ENCODE data around the gene PWP1.

The PWP1 gene

DNA sequence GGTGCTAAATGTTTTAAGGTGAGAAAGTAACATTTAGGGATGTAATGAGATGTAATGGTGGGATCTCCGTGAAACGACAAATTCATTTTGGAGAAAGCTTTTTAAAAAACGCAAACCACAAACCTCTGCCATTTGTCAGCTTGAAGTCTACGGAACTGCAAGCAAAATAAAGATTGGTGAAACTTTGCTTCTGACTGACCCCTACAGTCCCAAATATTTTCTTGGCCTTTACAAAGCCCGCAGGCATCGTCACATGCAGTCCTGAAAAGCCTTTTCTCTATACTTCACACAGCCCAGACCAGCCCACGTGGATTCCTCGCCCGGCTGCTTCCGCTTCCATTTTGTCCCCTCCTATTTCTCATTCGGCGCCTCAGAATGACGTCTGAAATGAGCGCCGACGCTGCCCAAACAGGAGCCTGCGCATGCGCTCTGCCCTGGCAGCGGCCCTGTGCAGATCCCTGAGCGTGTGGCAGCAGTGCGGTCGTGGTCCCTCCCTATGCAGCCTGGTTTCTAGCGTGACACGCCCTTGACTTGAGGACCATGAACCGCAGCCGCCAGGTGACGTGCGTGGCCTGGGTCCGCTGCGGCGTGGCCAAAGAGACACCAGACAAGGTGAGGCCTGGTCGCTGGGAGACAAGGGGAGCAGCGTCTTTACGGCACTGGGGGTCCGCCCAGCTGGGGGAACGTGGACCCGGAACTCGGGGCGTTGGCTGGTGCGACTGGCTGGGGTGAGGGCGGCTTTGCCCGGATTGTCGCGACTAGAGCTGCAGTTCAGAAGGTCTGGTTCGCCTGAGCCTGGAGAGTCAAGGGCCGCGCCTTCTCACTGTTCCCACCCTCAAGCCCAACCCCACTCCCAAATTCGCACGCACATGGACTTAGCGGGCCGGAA is at the start of gene PWP1:
TSS of gene PWP1 (plus strand) at position 440 of the 889 bp plus-strand sequence. CDS start at position 541, 101 bp downstream.
- DNase-seq (ENCODE audit: low read depth in 2 of 2), result peak; percentile 89 to 91

DNA sequence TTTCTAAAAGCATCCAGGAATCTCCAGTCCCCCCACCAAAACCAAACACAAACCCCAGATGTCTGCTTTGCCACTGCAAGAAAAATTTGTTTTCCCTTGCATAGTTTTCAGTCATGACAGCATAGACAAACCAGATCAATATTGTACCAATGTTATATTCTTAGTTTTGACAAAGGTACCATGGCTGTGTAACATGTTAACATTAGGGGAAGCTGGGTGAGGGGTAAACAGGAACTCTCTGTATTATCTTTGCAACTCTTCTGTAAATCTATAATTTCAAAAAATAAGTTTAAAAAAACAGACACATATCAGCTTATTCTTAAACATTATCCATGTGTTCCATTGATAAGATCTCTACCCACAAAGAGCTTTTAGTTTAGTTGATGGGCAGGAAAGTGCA is 44.4 kb upstream of the PWP1 start:
- no peak for DNase-seq (ENCODE audit: low read depth in 2 of 2)

DNA sequence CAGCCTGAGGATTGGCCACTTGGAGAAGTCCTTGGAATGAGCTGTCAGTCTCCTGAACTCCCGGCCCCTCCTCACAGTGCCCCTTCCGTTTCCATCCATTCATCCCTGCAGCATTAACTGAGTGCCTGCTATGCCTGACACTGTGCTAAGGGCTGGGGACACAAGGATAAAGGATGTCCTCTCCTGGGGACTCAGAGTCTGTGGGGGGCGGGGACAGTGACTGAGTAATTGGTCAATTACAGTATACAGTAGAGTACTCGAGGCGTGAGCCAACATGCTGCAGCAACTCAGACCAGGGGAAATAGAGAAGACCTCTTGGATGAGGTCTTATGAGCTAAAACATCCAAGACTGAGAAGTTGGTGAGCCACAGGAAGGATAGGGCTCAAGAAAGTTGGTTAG is 43.4 kb upstream of the PWP1 start:
- DNase-seq (ENCODE audit: low read depth in 2 of 2), result no peak

DNA sequence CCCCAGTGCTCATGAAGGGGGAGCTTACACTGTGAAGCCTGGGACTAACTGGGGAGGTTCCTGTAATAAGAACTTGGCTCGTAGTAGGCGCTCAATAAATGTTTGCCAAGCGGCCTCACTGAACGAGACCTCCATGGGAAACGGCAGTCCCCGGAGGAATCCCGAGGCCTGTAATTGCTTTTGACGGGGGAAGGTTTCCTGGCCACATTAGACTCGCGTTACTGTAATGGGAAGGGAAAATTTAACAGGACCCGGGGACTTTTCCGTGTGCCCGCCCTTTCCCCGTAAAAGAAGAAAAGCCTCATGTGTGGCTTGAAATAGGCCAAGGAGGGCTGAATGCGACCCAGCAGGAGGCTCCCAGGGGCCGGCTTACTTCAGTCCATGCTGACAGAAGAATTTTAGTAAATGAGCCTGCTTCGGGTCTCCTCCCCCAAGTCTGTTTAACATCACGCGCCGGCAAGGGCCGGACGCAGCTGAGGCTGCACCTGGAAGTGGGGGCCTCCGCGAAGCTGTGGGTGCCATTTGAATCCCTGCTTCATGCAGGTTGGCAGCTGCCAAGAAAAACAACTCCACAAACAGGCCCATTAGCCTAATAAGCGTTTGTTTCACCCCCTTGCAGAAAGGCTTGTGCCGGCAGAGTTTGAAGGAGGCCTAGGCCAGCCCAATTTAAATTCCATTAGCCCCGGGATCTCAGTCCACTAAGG is 39.8 kb upstream of the PWP1 start:
- no peak for DNase-seq (ENCODE audit: low read depth in 2 of 2)

DNA sequence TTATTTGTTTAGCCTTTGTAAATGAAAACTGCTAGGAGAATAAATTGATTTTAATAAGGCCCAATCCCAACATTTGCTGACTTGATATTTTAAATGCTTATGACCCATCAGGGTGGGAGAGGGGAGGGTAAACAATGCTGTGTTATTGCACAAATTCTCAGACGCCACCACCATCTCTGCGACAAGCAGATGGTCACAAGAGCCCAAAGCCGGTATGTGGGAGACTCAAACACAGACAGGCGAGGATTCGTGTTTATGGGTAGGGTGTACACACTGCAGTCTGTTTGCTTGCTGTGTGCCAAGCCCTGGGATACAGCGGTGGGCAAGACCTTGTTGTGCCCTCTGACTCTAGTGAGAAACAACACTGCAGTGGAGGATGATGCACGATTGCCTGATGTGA is 39.2 kb upstream of the PWP1 start:
- no peak for DNase-seq (ENCODE audit: low read depth in 2 of 2)

DNA sequence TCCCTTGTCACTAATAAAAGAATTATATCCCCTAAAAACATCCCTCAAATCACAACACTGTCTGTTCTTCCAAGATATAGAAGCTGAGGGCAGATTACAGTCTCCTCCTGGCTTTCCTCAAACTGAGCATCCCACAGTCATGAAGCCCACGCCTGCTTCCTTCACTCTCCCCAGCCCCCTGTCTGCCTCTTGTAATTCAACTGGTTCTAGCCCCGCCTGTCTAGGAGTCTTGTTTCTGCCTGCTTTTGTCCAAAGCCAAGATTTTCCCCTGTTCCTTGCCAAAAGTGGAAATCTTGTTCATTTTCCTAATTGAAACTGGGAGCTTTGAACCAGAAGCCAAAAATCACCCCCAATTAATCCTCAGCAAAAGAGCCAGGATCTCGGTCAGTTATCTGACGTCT is 35.9 kb upstream of the PWP1 start:
- no peak for DNase-seq (ENCODE audit: low read depth in 2 of 2)

DNA sequence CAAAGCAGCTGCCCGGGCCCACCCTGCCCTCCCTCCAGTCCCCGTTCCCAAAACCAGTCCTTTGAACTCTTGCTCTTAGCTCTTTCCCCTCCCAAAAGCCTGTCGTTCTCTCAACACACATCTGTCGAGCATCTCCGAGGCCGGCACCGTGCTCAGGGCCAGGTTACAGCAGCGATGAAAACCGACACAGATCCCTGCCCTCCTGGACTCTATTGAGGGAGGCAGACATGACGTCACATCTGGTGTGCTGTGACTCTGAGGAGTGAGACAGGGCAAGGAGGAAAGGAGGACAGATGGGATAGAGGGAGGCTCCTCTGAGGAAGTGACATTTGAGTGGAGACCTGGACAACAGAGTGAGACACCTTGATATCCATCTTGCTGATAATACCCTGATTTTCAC is 34.6 kb upstream of the PWP1 start:
- no peak for DNase-seq (ENCODE audit: low read depth in 2 of 2)

GRCh38 chr12:107651571-107652449 is 33.8 kb upstream of the PWP1 start:
- no peak for DNase-seq (ENCODE audit: low read depth in 2 of 2)

- DNase-seq (ENCODE audit: low read depth in 2 of 2), result no peak
Observed at GRCh38 chr12:107653519-107653918, 32.1 kb upstream of the PWP1 start.

- DNase-seq (ENCODE audit: low read depth in 2 of 2), result no peak
Observed at GRCh38 chr12:107654873-107655272, 30.7 kb upstream of the PWP1 start.

DNA sequence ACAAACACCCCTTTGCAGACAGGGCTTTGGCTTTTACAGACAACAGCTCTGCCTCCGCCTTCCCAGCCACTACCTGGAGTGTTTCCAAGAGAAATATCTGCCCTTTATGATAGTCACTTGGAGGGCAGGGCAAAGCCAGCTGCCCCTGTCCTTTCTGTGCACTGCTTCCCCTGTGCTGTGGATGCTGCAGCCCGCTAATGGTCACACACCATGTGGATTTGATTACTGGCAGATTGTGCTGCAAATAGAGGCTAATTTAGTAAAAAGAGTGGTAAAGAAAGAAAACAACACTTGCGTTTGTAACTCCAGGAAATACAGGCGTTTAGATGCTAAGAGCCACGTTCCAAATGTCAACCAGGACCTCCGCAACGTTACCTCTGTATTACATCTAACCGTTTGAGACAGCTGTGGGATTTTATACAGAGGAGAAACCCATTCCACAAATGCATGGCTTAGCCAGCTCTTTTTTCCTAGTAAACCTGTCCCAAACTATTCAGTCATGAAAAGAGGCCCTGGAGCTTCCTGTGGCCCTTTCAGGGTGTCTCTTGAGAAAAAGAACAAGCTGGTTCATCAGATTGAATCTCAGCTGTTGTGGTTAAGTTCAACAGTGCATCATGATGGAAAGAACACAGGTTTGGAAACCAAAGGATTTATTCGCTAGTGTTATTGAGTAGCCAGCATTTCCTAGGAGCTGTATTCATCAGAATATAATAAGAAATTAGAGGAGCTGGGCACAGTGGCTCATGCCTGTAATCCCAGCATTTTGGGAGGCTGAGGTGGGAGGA is 30.1 kb upstream of the PWP1 start:
- peak in 1 of 2 experiments; percentile 9 for DNase-seq (ENCODE audit: low read depth in 2 of 2)

DNA sequence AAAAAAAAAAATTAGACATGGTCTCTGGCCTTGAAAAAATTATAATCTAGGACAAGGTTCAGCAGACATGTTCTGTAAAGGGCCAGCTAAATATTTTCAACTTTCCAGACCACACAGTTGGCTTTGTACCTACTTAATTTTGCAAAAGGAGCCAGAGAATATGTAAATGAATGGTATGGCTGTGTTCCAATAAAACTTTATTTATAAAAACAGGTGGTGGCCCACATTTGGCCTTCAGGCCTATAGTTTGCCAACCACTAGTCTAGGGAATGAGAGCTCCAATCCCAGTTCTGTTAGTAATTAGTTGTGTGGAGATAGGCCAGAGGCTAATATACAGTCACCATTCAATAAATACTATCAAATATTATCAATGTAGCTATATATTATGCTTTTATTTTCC is 29.3 kb upstream of the PWP1 start:
- DNase-seq (ENCODE audit: low read depth in 2 of 2), result no peak

- DNase-seq (ENCODE audit: low read depth in 2 of 2), result no peak
Observed at GRCh38 chr12:107657133-107657532, 28.5 kb upstream of the PWP1 start.

- no peak for DNase-seq (ENCODE audit: low read depth in 2 of 2)
Observed at GRCh38 chr12:107657621-107658020, 28.0 kb upstream of the PWP1 start.

DNA sequence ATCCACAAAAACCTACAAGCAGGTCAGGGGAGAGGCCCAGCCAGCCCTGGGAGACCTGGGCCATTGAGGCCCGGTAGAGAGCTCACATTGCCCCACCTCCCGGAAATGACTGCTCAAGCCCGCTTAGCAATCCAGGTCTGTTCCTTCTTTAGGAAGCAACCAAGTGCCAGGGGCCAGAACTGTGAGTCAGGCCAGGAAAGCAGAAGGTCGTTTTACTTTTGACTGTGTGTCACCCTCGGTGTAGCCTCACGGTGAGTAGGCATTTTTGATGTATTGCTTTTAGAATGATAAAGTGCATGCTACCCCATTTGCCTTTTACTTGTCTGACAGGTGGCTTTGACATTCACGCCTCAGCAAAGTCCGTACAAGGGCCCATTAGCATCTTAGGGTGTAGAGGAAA is 25.4 kb upstream of the PWP1 start:
- no peak for DNase-seq (ENCODE audit: low read depth in 2 of 2)

GRCh38 chr12:107660861-107661415 is 24.7 kb upstream of the PWP1 start:
- DNase-seq (ENCODE audit: low read depth in 2 of 2), result no peak

DNA sequence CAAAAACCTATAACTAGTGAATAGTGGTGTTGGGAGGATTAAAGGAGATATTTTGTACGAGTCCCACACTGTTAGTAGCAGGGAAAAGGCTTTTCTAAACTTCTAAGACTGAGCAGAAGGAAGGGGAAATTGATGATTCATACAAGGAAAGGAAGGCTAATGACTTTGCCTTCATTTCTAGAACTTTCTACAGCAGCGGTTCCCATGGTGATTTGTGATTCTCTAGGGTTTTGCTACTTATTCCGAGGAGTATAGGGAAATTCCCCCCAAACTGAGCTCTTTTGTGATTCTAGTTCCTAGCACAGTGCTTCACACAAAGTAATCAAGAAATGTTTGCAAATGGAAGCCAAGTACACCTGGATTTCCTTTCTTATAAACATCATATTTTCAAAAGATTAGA is 23.8 kb upstream of the PWP1 start:
- no peak for DNase-seq (ENCODE audit: low read depth in 2 of 2)

- no peak for DNase-seq (ENCODE audit: low read depth in 2 of 2)
Observed at GRCh38 chr12:107662484-107662883, 23.1 kb upstream of the PWP1 start.

DNA sequence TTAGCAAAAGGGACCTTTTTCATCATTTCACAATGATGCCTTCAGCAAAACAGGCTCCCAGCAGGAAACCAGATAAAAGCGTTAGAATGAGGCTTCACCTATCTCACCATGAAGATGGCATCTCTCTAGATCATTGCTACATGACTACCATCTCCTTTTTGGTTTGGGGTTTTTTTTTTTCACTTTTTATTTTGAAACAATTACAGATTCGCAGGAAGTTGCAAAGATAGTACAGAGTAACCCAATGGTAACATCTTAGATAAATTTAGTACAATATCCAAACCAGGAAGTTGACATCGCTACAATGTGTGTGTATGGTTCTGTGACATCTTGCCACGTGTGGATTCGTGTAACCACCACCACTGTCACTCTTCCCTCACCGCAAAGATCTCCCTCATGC is 22.3 kb upstream of the PWP1 start:
- DNase-seq (ENCODE audit: low read depth in 2 of 2), result no peak

DNA sequence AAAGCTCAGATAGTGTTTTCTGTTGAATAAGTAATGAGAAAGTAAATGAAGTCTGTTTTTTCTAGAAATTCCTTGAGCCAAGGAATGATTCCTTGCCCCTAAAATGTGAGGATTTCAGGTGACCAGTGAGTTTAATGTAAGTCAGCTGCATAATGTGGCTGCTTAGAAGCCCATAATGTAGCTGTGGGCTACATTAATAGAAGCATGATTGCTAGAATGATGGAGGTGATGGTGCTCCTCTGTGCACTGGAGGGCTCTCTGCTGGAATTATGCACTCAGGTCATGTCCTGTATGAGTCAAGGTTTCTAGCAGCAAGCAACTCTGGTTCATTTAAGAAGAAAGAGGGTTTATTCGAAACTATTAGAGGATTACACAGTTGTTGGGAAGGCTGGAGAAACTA is 19.6 kb upstream of the PWP1 start:
- DNase-seq (ENCODE audit: low read depth in 2 of 2), result no peak

DNA sequence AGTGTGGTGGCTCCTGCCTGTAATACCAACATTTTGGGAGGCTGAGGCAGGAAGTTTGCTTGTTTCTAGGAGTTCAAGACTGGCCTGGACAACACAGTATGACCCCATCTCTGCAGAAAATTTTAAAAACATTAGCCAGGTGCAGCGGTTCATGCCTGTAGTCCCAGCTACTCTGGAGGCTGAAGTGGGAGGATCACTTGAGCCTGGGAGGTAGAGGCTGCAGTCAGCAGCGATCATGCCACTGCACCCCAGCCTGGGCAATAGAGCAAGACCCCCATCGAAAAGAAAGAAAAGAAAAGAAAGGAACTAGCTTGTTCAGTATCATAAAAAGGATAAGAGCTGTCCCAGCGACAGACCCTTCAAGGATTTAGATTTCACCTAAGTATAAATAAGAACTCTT is 18.1 kb upstream of the PWP1 start:
- DNase-seq (ENCODE audit: low read depth in 2 of 2), result no peak

All from fibroblast of skin of left quadriceps (primary cell).